GM12892 (cell line): ENCODE data around the gene HMCN2.

Source experiments
- DNase-seq: peaks from one replicate; pipeline ENCODE4 v3.0.0; 2011; ENCODE audit not compliant: insufficient read length
- FAIRE-seq: peaks from 2 replicates; lab custom pipeline; 2011; peaks lifted over from hg19 to GRCh38; lab: Jason Lieb, UNC
- POLR2A ChIP-seq: IDR thresholded peaks from 2 replicates; pipeline ENCODE4 v1.6.1; 2011; ENCODE audit warnings: low read depth, low read length, control low read depth
- POLR2AphosphoS5 ChIP-seq: IDR thresholded peaks from 2 replicates; pipeline ENCODE4 v1.6.1; 2011; ENCODE audit warnings: low read depth, low read length, control low read depth
- TAF1 ChIP-seq: IDR thresholded peaks from 2 replicates; pipeline ENCODE4 v1.6.1; 2011; ENCODE audit warnings: low read depth, mild to moderate bottlenecking, control low read depth, low read length, borderline replicate concordance

Gene HMCN2

DNA sequence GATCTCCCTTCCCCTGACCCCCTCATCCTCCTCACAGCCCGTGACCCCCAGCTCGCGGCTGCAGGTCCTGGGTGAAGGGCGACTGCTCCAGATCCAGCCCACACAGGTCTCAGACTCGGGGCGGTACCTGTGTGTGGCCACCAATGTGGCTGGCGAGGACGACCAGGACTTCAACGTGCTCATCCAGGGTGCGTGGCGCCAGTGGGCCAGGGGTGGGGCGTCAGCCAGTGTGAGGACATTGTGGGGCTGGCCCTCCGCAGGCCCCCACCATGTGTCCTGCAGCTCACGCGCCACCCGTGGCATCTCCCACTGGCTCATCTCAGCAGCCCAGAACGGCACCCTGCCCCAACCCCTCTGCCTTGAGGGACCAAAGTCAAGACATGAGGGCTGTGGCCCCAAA lies 112.1 kb downstream of the HMCN2 start:
- no peak for TF ChIP-seq POLR2AphosphoS5
- TF ChIP-seq TAF1 = no peak
- TF ChIP-seq POLR2A = no peak
- DNase-seq (no peak), FAIRE-seq (no peak)

DNA sequence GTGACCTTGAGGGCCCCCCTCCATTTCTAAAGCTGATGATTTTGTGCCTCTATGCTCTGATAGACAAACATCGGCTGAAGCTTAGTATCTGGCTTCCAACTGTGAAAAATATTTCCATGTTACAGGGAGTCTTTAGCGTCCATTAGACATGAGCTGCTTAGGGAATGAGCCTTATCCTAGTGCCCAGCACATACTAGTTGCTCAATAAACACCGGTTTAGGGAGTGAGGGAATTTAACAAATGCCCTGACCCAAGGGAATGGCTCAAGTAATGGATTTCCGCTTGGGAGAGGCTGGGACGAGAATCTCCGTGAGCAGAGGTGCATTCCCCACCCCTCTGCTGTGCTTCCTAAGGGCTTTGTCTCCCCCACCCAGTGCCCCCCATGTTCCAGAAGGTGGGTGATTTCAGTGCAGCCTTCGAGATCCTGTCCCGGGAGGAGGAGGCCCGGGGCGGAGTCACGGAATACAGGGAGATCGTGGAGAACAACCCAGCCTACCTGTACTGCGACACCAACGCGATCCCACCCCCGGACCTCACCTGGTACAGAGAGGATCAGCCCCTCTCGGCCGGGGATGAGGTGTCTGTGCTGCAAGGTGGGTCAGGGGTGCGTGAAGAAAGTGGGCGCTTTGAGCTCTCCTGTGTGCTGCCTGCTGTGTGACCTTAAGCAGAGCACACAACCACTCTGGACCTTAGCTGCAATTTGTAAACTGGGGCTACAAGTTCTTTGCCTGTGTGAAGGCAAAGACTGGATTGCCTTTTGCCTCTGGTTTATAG lies 113.5 kb downstream of the HMCN2 start:
- no peak for TF ChIP-seq POLR2AphosphoS5
- TF ChIP-seq POLR2A = no peak
- TF ChIP-seq TAF1 = no peak
- no peak for DNase-seq
- FAIRE-seq = no peak

DNA sequence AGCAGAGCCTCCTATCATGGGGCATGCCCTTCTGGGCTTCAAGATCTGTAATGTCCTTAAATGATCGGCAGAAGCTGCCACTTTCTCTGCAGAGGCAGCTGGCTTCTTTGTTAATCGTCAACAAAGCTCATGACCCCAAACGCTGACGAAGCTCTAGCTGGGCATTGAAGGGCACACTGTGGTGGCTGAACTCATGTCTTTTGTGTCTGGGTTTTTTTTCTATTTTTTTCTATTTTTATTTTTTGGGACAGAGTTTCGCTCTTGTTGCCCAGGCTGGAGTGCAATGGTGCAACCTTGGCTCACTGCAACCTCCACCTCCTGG lies 114.0 kb downstream of the HMCN2 start:
- DNase-seq (no peak), FAIRE-seq (no peak)
- no peak for TF ChIP-seq TAF1
- TF ChIP-seq POLR2A = no peak
- TF ChIP-seq POLR2AphosphoS5 = no peak

DNA sequence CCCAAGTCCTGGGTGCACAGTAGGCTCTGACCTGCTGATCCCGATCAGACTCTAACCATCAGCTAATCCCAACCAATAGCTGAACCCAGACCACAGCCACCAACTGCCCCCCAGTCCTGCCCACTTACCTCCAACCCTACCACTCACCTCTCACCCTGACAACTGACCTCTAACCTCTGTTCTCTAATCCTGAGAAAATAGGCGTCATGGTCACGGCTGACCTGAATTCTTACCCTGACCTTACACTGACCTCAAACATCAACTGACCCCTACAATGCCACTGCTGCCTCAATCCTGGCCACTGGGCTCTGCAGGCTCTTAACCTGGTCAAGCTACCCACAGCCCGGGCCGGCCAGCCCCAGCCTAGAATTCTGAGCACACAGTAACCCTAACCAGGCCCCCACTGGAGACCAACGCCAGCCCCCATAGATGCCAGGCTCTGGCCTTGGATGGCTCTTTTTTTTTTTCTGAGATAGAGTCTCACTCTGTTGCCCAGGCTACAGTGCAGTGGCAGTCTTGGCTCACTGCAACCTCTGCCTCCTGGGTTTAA lies 115.4 kb downstream of the HMCN2 start:
- no peak for FAIRE-seq
- TF ChIP-seq TAF1 (no peak), POLR2AphosphoS5 (no peak), POLR2A (no peak)
- no peak for DNase-seq

DNA sequence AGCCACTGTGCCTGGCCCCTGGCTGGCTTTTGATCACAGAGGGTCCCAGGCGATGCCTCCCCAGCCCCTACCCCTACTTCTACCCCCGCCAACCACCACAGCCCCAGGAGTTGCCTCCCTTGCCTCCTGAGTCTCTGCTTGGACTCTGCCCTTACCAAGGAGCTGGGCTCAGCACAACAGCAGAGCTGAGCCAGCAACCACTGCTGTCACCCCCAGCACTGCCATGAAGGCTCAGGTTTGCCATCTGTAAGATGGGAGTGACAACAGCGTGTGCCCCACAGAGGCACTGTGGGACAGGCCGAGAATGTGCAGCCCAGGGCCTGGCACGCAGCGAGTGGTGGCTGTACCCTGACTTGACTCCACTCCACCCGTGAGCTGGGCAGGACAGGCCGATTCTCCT lies 116.1 kb downstream of the HMCN2 start:
- TF ChIP-seq POLR2AphosphoS5 = no peak
- no peak for TF ChIP-seq TAF1
- TF ChIP-seq POLR2A = no peak
- FAIRE-seq = no peak

DNA sequence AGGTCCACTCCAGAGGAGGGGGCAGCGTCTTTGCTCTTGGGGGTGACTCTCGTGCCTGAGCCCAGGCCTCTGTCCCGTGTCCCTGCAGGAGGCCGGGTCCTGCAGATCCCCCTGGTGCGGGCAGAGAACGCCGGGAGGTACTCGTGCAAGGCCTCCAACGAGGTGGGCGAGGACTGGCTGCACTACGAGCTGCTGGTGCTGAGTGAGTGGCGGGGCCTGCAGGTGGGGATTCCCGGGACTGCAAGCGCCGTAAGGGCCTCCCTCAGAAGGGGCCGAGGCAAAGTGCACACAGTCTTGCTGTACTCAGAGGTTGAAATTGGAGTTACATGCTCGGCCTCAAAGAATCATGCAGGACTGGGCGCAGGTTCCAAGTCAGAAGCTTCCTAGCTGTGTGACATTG lies 116.5 kb downstream of the HMCN2 start:
- FAIRE-seq (no peak), DNase-seq (no peak)
- TF ChIP-seq POLR2AphosphoS5 (no peak), TAF1 (no peak), POLR2A (no peak)

More for the DNA sequence above, 116.1 kb downstream of the HMCN2 start:
- DNase-seq = no peak

DNA sequence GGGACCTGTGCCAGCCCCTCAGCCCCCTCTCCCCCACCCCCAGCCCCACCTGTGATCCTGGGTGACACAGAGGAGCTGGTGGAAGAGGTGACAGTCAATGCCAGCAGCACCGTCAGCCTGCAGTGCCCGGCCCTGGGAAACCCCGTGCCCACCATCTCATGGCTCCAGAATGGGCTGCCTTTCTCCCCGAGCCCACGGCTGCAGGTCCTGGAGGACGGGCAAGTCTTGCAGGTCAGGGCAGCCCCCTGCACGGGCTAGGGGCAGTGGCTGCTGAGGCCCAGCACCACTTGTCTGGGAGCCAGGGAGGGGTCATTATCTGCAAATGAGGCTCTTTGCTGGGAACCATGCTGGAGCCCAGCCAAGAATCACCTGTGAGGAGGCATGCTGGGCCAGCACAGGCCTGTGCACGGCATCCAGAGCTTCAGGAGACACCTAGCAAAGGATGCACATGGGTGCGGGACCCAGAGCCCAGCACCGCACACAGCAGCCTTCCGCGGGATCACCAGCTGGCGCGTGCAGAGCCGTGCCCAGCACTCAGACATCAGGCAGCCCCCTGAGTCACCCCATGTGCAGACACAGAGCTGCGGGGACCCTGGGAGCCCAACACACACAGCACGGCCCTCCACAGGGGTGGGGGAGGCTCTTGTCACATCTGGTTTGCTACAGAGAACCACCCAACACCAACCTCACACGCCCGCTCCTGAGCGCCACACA lies 117.2 kb downstream of the HMCN2 start:
- no peak for DNase-seq
- no peak for FAIRE-seq
- TF ChIP-seq POLR2AphosphoS5 = no peak
- TF ChIP-seq TAF1 = no peak

DNA sequence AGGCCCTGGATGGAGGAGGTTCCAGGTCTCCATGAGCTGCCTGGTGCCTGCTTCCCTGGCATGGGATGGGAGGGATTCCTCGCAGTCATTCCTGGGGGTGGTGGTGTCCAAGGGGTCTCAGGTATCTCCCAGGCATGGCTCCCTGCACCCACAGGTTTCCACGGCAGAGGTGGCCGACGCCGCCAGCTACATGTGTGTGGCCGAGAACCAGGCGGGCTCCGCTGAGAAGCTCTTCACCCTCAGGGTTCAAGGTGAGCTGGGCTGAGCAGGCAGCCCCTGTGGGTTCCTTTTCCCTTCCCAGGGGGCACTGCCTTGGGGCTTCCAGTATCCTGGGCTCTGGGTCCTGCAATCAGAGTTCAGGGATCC lies 117.8 kb downstream of the HMCN2 start:
- TF ChIP-seq POLR2AphosphoS5 = no peak
- TF ChIP-seq POLR2A = no peak
- TF ChIP-seq TAF1 = no peak
- no peak for FAIRE-seq
- DNase-seq = no peak

DNA sequence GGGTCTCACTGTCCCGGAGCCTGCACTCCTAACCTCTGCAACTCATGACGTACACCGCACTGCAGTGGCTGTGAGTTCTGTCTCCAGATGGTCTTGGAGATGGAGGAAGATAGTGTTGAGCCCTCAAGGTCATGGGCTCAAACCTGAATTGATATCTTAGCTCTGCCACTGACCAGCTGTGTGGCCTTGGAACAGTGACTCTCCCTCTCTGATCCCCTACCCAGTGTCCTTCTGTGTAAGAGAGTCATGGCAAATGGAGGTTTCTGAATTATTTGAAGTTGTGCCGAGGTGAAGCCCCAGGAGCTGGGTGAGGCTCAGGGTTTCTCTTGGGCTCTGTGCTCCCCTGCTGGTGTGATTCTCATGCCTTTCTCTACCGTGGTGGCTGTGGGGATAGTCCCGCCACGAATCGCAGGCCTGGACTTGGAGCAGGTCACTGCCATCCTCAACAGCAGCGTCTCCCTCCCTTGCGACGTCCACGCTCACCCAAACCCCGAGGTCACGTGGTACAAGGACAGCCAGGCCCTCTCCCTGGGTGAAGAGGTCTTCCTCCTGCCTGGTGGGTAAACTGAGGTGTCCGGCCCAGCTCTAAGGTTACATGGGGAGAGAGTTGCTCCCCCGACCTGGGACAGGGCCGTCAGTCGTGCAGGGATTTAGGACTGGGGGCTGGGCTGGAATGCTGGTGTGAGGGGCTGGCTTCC lies 118.6 kb downstream of the HMCN2 start:
- TF ChIP-seq POLR2AphosphoS5 (no peak), TAF1 (no peak), POLR2A (no peak)
- no peak for DNase-seq
- FAIRE-seq = no peak

DNA sequence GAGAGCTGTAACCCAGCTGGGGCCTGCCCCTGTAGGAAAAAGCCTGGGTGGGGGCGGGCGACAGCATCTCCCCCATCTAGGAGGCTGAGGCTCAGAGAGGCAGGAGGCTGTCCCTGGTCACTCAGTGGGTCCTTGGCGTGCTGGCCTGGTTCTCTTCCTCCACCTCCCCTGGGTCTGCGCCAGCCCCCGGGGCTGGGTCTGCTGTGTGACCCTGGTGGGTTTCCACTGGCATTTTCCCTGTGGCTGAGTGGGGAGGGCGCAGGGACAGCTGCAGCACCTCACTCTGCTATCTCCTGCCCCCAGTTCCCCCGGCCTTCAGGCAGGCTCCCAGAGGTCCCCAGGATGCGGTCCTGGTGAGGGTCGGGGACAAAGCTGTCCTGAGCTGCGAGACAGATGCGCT lies 119.7 kb downstream of the HMCN2 start:
- TF ChIP-seq POLR2AphosphoS5 = no peak
- no peak for TF ChIP-seq POLR2A
- no peak for TF ChIP-seq TAF1
- no peak for FAIRE-seq
- DNase-seq = no peak

DNA sequence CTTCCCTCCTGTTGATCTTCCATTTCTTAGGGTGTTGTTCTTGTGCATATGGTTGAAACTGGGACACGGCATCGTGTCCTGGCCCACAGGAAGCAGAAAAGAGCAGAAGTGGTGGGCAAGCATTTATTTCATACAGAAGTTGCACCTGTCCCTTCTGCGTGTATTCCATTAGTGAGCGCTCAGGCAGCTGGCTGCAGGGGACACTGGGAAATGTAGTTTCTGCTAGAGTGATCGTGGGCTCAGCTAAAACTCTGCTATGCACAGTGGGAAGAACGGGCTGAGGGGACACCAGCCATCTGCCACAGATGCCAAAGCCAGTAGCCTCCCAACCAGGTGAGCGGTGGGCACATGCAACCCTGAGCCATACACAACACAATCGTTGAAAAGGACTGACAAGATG lies 121.8 kb downstream of the HMCN2 start:
- TF ChIP-seq POLR2A (no peak), TAF1 (no peak), POLR2AphosphoS5 (no peak)
- FAIRE-seq (no peak), DNase-seq (no peak)

DNA sequence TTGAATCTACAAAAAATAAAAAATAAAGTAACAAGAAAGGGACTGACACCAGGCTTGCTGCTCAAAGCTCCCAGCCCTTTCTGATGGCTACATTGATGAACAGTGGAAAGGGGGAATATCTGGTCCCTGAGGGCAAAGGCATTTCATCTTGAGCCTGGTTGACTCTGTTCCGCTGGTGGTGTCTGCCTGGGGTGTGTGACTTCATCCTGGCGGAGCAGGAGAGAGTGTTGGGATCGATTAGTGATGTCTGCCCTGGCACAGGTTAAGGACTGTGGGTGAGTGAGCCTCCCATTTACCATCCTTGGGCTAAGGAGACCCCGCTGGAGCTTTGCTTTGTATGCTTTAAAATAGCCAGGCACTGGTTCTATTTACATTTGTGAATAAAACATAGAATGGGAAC lies 122.3 kb downstream of the HMCN2 start:
- TF ChIP-seq TAF1 = no peak
- TF ChIP-seq POLR2AphosphoS5 = no peak
- TF ChIP-seq POLR2A = no peak
- no peak for FAIRE-seq
- no peak for DNase-seq
